Panc1 (cell line): ENCODE measurements around the gene F11R.
"Not testable (repeated sequence)": the region's sequence is repeated elsewhere in the genome, so short reads cannot be mapped to it uniquely, and the experiment has no call there.

Experiments
- POLR2AphosphoS5 ChIP-seq: IDR thresholded peaks from 2 replicates; pipeline ENCODE4 v1.6.1; 2012; ENCODE audit warnings: mild to moderate bottlenecking, low read depth, low read length, moderate library complexity
- TCF7L2 ChIP-seq: IDR thresholded peaks from 2 replicates; pipeline ENCODE4 v1.6.1; 2011; ENCODE audit warnings: mild to moderate bottlenecking, low read depth, low read length, inconsistent platforms
- TF ChIP-seq, protein P1 (sequence below): fragments of 450-650 bp; IDR thresholded peaks from 2 replicates; pipeline ENCODE4 v1.5.1; 2017; ENCODE audit warnings: mild to moderate bottlenecking
- TF ChIP-seq, protein P2 (sequence below), 2 experiments: IDR thresholded peaks; 2 replicates each; pipeline ENCODE4 v1.6.1; 2011 to 2012; ENCODE audit warnings: low read depth in 2 of 2, control low read depth in 1 of 2, low read length in 1 of 2, mild to moderate bottlenecking in 1 of 2, moderate library complexity in 1 of 2; ENCODE audit not compliant: insufficient read depth in 1 of 2

DNA sequence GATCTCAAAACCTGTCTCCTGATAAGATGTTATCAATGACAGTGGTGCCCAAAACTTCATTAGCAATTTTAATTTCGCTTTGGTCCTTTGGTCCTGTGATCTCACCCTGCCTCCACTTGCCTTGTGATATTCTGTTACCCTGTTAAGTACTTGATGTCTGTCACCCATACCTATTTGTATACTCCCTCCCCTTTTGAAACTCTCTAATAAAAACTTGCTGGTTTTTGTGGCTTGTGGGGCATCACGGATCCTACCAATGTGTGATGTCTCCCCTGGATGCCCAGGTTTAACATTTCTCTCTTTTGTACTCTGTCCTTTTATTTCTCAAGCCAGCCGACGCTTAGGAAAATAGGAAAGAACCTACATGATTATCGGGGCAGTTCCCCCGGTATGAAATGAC is 43.0 kb upstream of the F11R start:
- TF ChIP-seq, protein P1, sequence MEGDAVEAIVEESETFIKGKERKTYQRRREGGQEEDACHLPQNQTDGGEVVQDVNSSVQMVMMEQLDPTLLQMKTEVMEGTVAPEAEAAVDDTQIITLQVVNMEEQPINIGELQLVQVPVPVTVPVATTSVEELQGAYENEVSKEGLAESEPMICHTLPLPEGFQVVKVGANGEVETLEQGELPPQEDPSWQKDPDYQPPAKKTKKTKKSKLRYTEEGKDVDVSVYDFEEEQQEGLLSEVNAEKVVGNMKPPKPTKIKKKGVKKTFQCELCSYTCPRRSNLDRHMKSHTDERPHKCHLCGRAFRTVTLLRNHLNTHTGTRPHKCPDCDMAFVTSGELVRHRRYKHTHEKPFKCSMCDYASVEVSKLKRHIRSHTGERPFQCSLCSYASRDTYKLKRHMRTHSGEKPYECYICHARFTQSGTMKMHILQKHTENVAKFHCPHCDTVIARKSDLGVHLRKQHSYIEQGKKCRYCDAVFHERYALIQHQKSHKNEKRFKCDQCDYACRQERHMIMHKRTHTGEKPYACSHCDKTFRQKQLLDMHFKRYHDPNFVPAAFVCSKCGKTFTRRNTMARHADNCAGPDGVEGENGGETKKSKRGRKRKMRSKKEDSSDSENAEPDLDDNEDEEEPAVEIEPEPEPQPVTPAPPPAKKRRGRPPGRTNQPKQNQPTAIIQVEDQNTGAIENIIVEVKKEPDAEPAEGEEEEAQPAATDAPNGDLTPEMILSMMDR = not testable (repeated sequence)
- TF ChIP-seq POLR2AphosphoS5, TCF7L2: not testable (repeated sequence)
- TF ChIP-seq, protein P2, sequence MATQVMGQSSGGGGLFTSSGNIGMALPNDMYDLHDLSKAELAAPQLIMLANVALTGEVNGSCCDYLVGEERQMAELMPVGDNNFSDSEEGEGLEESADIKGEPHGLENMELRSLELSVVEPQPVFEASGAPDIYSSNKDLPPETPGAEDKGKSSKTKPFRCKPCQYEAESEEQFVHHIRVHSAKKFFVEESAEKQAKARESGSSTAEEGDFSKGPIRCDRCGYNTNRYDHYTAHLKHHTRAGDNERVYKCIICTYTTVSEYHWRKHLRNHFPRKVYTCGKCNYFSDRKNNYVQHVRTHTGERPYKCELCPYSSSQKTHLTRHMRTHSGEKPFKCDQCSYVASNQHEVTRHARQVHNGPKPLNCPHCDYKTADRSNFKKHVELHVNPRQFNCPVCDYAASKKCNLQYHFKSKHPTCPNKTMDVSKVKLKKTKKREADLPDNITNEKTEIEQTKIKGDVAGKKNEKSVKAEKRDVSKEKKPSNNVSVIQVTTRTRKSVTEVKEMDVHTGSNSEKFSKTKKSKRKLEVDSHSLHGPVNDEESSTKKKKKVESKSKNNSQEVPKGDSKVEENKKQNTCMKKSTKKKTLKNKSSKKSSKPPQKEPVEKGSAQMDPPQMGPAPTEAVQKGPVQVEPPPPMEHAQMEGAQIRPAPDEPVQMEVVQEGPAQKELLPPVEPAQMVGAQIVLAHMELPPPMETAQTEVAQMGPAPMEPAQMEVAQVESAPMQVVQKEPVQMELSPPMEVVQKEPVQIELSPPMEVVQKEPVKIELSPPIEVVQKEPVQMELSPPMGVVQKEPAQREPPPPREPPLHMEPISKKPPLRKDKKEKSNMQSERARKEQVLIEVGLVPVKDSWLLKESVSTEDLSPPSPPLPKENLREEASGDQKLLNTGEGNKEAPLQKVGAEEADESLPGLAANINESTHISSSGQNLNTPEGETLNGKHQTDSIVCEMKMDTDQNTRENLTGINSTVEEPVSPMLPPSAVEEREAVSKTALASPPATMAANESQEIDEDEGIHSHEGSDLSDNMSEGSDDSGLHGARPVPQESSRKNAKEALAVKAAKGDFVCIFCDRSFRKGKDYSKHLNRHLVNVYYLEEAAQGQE (IDR thresholded peaks at IDR 0.05; ENCODE audit: insufficient read depth in 1 of 2, low read depth in 2 of 2, low read length in 1 of 2) = not testable (repeated sequence)
